PC-9 (cell line): ENCODE data around the gene SSH3.

ENCODE experiments used
- EZH2 ChIP-seq: fragments of 200-600 bp; sonication (generic); IDR thresholded peaks from 2 replicates; pipeline ENCODE4 v1.8.0; 2017; ENCODE audit warnings: antibody characterized with exemption, low read depth
- TF ChIP-seq, protein P1 (sequence below): fragments of 200-600 bp; sonication (generic); conservative IDR thresholded peaks from 2 replicates; pipeline ENCODE4 v1.6.1; 2017; ENCODE audit warnings: mixed run types, antibody characterized with exemption, mild to moderate bottlenecking, moderate library complexity

DNA sequence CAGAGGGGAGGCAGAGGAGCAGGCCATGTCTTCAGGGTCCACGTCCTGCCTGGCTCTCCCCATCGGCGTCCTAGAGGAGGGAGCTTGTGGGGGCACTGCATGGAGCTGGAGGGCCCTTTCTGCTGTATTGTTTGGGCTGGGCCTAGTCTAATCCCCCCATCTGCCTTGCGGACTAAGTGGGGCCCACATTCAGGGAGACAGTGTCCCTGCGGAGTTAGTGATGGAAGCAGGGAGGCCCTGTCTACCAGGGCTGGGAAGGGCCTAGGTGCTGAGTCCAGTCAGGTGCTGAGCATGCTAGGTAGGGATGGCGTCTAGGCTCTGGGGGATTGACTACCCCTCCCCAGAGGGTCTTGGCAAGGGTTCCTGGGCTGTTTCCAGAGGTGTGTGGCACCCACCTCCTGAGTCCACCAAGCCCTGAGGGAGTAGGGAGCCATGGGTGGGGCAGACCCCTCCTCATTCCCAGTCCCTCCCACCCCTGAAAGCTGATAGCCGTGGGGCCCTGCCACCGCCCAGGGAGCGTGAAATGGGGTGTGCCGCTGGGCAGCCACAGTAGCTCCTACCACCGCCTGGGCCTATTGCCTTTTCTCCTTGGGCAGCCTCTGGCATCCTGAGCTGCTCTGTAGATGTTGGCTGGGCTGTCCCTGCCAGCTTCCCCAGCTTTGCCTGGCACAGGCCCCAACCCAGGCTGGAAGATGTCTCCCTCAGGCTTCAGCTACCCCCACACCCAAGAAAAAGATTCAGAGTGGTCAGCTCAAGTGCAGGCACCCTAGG is 51.9 kb downstream of the SSH3 start:
- TF ChIP-seq, protein P1, sequence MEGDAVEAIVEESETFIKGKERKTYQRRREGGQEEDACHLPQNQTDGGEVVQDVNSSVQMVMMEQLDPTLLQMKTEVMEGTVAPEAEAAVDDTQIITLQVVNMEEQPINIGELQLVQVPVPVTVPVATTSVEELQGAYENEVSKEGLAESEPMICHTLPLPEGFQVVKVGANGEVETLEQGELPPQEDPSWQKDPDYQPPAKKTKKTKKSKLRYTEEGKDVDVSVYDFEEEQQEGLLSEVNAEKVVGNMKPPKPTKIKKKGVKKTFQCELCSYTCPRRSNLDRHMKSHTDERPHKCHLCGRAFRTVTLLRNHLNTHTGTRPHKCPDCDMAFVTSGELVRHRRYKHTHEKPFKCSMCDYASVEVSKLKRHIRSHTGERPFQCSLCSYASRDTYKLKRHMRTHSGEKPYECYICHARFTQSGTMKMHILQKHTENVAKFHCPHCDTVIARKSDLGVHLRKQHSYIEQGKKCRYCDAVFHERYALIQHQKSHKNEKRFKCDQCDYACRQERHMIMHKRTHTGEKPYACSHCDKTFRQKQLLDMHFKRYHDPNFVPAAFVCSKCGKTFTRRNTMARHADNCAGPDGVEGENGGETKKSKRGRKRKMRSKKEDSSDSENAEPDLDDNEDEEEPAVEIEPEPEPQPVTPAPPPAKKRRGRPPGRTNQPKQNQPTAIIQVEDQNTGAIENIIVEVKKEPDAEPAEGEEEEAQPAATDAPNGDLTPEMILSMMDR: no peak
- TF ChIP-seq EZH2: no peak
